CD14-positive monocyte (primary cell): ENCODE data around the gene PEX11G. TPM values are rescaled to one million over a fixed set of nuclear protein-coding genes. Genes with fewer than 3 reads are reported as not detected.

Source experiments
- DNase-seq, 3 donors: peaks; one replicate each; pipeline ENCODE4 v3.0.0-alpha.2; 2011 to 2022
- H2AFZ ChIP-seq: 2 replicates; pipeline ENCODE4 v1.6.0; 2012; ENCODE audit warnings: mild to moderate bottlenecking, low read depth, low read length, inconsistent platforms; ENCODE audit not compliant: insufficient read depth, poor library complexity, severe bottlenecking
- H3K27ac ChIP-seq, 2 donors: 1 replicate in 1 of 2; 2 replicates in 1 of 2; pipeline ENCODE4 v1.5.1; 2012 to 2013; ENCODE audit warnings: low read length in 2 of 2, control low read depth in 1 of 2, inconsistent platforms in 1 of 2, low read depth in 1 of 2, mild to moderate bottlenecking in 1 of 2
- H3K27me3 ChIP-seq, 2 donors: one replicate each; pipeline versions ENCODE4 v1.6.0 to v1.6.1; 2011 to 2013; ENCODE audit warnings: low read length in 2 of 2; ENCODE audit not compliant: control insufficient read depth in 2 of 2, insufficient read depth in 2 of 2
- H3K36me3 ChIP-seq, 2 donors: replicated peaks in 1 of 2; 1 replicate in 1 of 2; 2 replicates in 1 of 2; pipeline versions ENCODE4 v1.5.1 to v1.6.1; 2012 to 2013; ENCODE audit warnings: low read length in 2 of 2, control low read depth in 1 of 2, inconsistent platforms in 1 of 2, mild to moderate bottlenecking in 1 of 2; ENCODE audit not compliant: insufficient read depth in 2 of 2, control insufficient read depth in 1 of 2
- H3K4me1 ChIP-seq, 2 donors: 1 replicate in 1 of 2; 2 replicates in 1 of 2; pipeline versions ENCODE4 v1.5.1 to v1.6.1; 2012 to 2013; ENCODE audit warnings: low read length in 2 of 2, control low read depth in 1 of 2, inconsistent platforms in 1 of 2, mild to moderate bottlenecking in 1 of 2, moderate library complexity in 1 of 2; ENCODE audit not compliant: insufficient read depth in 2 of 2, control insufficient read depth in 1 of 2
- H3K4me2 ChIP-seq: replicated peaks from 2 replicates; pipeline ENCODE3; 2012; ENCODE audit warnings: low read length, moderate library complexity, mild to moderate bottlenecking; ENCODE audit not compliant: poor library complexity, severe bottlenecking; ENCODE audit errors: extremely low read depth
- H3K4me3 ChIP-seq, 3 experiments: fragments of 200-600 bp in 1 of 3; sonication (generic) in 1 of 3; replicated peaks in 1 of 3; 1 replicate in 2 of 3; 2 replicates in 1 of 3; pipeline ENCODE4 v1.5.1; 2011 to 2013; ENCODE audit warnings: low read length in 3 of 3, mild to moderate bottlenecking in 3 of 3, control low read depth in 2 of 3, low read depth in 2 of 3, inconsistent platforms in 1 of 3, moderate library complexity in 1 of 3
- H3K79me2 ChIP-seq: 2 replicates; pipeline ENCODE4 v1.6.0; 2012; ENCODE audit warnings: mild to moderate bottlenecking, control low read depth, inconsistent platforms, low read length, moderate library complexity; ENCODE audit not compliant: insufficient read depth
- H3K9ac ChIP-seq: 2 replicates; pipeline ENCODE4 v1.6.0; 2017; ENCODE audit warnings: low read length, mild to moderate bottlenecking; ENCODE audit not compliant: insufficient read depth, poor library complexity, severe bottlenecking
- H3K9me3 ChIP-seq, 2 donors: replicated peaks in 1 of 2; 1 replicate in 1 of 2; 2 replicates in 1 of 2; pipeline versions ENCODE4 v1.5.1 to v1.6.1; 2012 to 2013; ENCODE audit warnings: low read length in 2 of 2, control low read depth in 1 of 2; ENCODE audit not compliant: control insufficient read depth in 1 of 2, insufficient read depth in 1 of 2
- H4K20me1 ChIP-seq: 2 replicates; pipeline ENCODE4 v1.6.0; 2012; ENCODE audit warnings: mild to moderate bottlenecking, low read length, control low read depth, moderate library complexity; ENCODE audit not compliant: insufficient read depth
- H3K27ac Mint-ChIP-seq, 7 donors: one replicate each; pipeline ENCODE4 v1.8.0; 2020; ENCODE audit warnings: mild to moderate bottlenecking in 7 of 7, mixed read lengths in 7 of 7, moderate library complexity in 6 of 7, inconsistent platforms in 2 of 7
- H3K27me3 Mint-ChIP-seq, 3 donors: one replicate each; pipeline ENCODE4 v1.8.0; 2021 to 2022; ENCODE audit warnings: low read depth in 3 of 3, mild to moderate bottlenecking in 3 of 3, mixed read lengths in 3 of 3, moderate library complexity in 3 of 3, inconsistent platforms in 1 of 3
- H3K36me3 Mint-ChIP-seq, 2 donors: one replicate each; pipeline ENCODE4 v1.8.0; 2020; ENCODE audit warnings: mixed read lengths in 2 of 2, inconsistent platforms in 1 of 2, mild to moderate bottlenecking in 1 of 2
- H3K4me1 Mint-ChIP-seq: one replicate; pipeline ENCODE4 v1.8.0; 2020; ENCODE audit warnings: mild to moderate bottlenecking, mixed read lengths
- H3K4me3 Mint-ChIP-seq, 2 donors: one replicate each; pipeline ENCODE4 v1.8.0; 2020; ENCODE audit warnings: mild to moderate bottlenecking in 2 of 2, mixed read lengths in 2 of 2, moderate library complexity in 1 of 2
- H3K9me3 Mint-ChIP-seq, 7 donors: one replicate each; pipeline ENCODE4 v1.8.0; 2020 to 2022; ENCODE audit warnings: mixed read lengths in 7 of 7, mild to moderate bottlenecking in 6 of 7, moderate library complexity in 6 of 7, inconsistent platforms in 2 of 7
- WGBS: methylation state at CpG from one replicate; pipeline ENCODE4 v1.1.5; 2013; ENCODE audit warnings: missing lambda C conversion rate; ENCODE audit not compliant: insufficient coverage; 5-methylcytosine and 5-hydroxymethylcytosine counted together
- intact Hi-C, 2 donors: fragments of 100-400 bp; cut with micrococcal nuclease; formaldehyde crosslinking; loops; one replicate each; pipeline versions ENCODE4 v1.15.0 to v1.15.1; 2023
- polyA plus RNA-seq, 3 donors: library from polyadenylated mRNA; depleted of rRNA in 1 of 3; unstranded in 2 of 3; stranded (reverse) in 1 of 3; fragments of 300-500 nt in 2 of 3; fragments of >200 nt in 1 of 3; fragmentation: Illumina TruSeq in 2 of 3; gene quantifications; 1 replicate in 2 of 3; 2 replicates in 1 of 3; pipeline ENCODE4 v1.2.3, GENCODE V29; 2012 to 2021
- TF ChIP-seq, protein P1 (sequence below): fragments of 200-600 bp; IDR thresholded peaks from one replicate; pipeline ENCODE4 v1.8.0; 2022; ENCODE audit warnings: antibody characterized with exemption, mild to moderate bottlenecking

Gene PEX11G
- polyA plus RNA-seq, 3 donors: 0.77 to 3.0 (median 1.4) TPM

DNA sequence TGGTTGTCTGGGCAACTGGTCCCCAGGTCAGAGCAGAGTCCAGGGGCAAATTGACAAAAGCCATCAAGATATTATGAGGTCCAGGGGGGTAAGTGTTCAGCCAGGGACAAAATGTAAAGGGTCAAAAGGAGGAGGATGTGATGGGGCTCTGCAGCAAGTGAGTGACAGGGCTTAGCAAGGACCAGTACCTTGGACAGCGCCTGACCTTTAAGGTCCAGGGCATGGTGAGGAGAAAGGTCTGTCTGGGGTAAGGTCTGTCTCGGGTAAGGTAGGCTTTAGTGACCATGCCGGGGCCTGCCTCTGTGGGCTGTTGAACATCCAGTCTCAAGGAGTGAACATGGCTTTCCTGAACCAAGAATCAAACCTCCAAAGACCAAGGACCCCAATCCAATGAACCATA, 20.8 kb upstream of the PEX11G start:
- Mint-ChIP-seq H3K27me3 (peaks cover 27 to 46% (median 31%) of the 10 kb centered on the region in 3 donors), H3K4me3 (peak overlapping the region in 1 of 2 donors; percentile 30), H3K4me1 (peaks cover 27% of the 10 kb centered on the region), H3K27ac (peak overlapping the region in 1 of 7 donors; percentile 18), H3K9me3 (peaks cover 0 to 7% (median 2%) of the 10 kb centered on the region in 7 donors), H3K36me3 (no peaks in the 10 kb centered on the region)
- H3K4me2 ChIP-seq: no peak overlapping the region
- peaks cover 23 to 35% of the 10 kb centered on the region in 2 donors for H3K4me1 ChIP-seq
- no peak overlapping the region for H3K9ac ChIP-seq
- no peaks in the 10 kb centered on the region for H4K20me1 ChIP-seq
- peaks cover 0 to 3% of the 10 kb centered on the region in 2 donors for H3K9me3 ChIP-seq
- H3K79me2 ChIP-seq: no peaks in the 10 kb centered on the region
- no peak for DNase-seq
- no peaks in the 10 kb centered on the region for H3K36me3 ChIP-seq
- no peak overlapping the region for H3K4me3 ChIP-seq
- peaks cover 0 to 16% of the 10 kb centered on the region in 2 donors for H3K27me3 ChIP-seq
- WGBS: 48% methylated on average over 2 of the region's 3 CpGs
- no peak overlapping the region for H3K27ac ChIP-seq
- H2AFZ ChIP-seq: no peak overlapping the region
- TF ChIP-seq, protein P1, sequence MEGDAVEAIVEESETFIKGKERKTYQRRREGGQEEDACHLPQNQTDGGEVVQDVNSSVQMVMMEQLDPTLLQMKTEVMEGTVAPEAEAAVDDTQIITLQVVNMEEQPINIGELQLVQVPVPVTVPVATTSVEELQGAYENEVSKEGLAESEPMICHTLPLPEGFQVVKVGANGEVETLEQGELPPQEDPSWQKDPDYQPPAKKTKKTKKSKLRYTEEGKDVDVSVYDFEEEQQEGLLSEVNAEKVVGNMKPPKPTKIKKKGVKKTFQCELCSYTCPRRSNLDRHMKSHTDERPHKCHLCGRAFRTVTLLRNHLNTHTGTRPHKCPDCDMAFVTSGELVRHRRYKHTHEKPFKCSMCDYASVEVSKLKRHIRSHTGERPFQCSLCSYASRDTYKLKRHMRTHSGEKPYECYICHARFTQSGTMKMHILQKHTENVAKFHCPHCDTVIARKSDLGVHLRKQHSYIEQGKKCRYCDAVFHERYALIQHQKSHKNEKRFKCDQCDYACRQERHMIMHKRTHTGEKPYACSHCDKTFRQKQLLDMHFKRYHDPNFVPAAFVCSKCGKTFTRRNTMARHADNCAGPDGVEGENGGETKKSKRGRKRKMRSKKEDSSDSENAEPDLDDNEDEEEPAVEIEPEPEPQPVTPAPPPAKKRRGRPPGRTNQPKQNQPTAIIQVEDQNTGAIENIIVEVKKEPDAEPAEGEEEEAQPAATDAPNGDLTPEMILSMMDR: no peak
- intact Hi-C loops: loop anchor here (5.0 kb wide), 1 partner anchor 37 kb away; no protein-coding TSS in a partner anchor

DNA sequence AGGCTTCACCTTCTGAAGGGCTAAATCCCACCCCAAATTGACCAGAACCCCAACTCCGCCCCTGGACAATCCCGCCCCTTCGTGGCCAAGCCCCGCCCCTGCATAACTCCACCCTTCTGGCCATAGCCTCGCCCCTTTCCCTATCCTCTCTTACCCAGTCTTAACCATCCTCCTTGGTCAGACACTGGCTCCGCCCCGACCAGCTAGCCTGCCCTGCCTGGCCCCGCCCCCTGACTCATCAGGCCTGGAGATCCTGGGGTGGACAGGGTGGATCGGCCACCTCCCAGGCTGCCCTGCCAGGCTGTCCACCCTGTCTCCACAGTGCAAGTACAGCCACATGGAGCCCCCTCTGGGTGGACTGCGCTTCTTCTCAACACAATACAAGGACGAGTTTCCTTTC, 19.0 kb upstream of the PEX11G start:
- WGBS: 40% methylated on average over 6 of the region's 11 CpGs
- H3K4me2 ChIP-seq: no peak overlapping the region
- H3K27ac Mint-ChIP-seq: peak overlapping the region in 2 of 7 donors; percentile 6 to 58
- H3K9me3 Mint-ChIP-seq: peaks cover 0 to 7% (median 2%) of the 10 kb centered on the region in 7 donors
- H3K4me3 ChIP-seq: no peak overlapping the region
- no peaks in the 10 kb centered on the region for H3K36me3 Mint-ChIP-seq
- H3K9ac ChIP-seq: no peak overlapping the region
- no peaks in the 10 kb centered on the region for H3K79me2 ChIP-seq
- TF ChIP-seq, protein P1: no peak
- peaks cover 27% of the 10 kb centered on the region for H3K4me1 Mint-ChIP-seq
- H4K20me1 ChIP-seq: no peaks in the 10 kb centered on the region
- H3K27me3 ChIP-seq: peaks cover 0 to 19% of the 10 kb centered on the region in 2 donors
- no peaks in the 10 kb centered on the region for H3K36me3 ChIP-seq
- no peak overlapping the region for H2AFZ ChIP-seq
- peak; percentile 82 to 89 (median 86) for DNase-seq
- H3K4me3 Mint-ChIP-seq: no peak overlapping the region
- intact Hi-C loops: loop anchor here (5.0 kb wide), 1 partner anchor 36 kb away; no protein-coding TSS in a partner anchor
- H3K4me1 ChIP-seq: peaks cover 23 to 35% of the 10 kb centered on the region in 2 donors
- H3K9me3 ChIP-seq: peaks cover 0 to 3% of the 10 kb centered on the region in 2 donors
- no peak overlapping the region for H3K27ac ChIP-seq
- H3K27me3 Mint-ChIP-seq: peaks cover 19 to 45% (median 34%) of the 10 kb centered on the region in 3 donors
